ENCODE measurements around the gene OS9. TPM values are rescaled to one million over a fixed set of nuclear protein-coding genes. Genes with fewer than 3 reads are reported as not detected.

Gene OS9
- total and polyA plus RNA-seq, 4 experiments from 2014 or later, result 56.6 to 195 (median 131) TPM

DNA sequence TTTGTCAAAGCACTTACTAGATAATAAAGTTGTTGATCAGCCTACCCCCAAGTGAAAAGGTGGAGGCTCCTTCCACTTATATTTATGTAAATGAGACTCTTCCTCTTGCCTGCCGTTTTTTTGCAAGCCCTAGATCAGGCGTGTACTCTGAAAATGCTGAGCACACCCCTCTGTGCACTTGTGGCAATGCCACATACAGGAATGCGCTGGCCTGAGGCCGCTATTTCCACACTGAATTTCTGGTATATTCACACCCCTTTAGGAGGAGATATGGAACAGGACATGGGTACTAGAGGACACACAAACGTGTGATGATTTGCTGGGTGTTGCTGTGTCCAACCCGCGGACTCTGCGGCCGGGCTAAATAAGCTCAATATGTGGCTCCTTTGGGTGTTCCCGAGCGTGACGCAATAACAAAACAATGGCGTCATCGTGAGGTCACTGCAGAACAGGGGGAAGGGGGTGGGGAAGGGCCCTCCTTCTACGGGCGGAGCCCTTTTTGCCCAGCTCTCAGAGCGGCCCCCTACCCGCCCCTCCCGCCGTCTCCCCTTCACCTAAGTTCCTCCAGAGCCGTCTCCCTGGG, 50.4 kb downstream of the OS9 start:
- Histone ChIP-seq H3K27me3 (ENCODE audit: insufficient read depth, low read length) (no peaks in the 10 kb centered on the region), H3K27ac (ENCODE audit: low read depth, low read length) (peak overlapping the region; percentile 93), H3K36me3 (ENCODE audit: insufficient read depth, low read length) (peaks cover 22% of the 10 kb centered on the region), H3K9me3 (ENCODE audit: control insufficient read depth in 1 of 2, low read length in 2 of 2) (no peaks in the 10 kb centered on the region), H3K4me3 (ENCODE audit: low read length in 2 of 2) (peak overlapping the region; percentile 72 to 83), H3K4me1 (ENCODE audit: insufficient read depth, low read length) (peaks cover 55% of the 10 kb centered on the region)
- Mint-ChIP-seq H3K27me3 (no peaks in the 10 kb centered on the region), H3K36me3 (peaks cover 16 to 46% of the 10 kb centered on the region in 2 donors), H3K27ac (peak overlapping the region; percentile 88 to 99 (median 97)), H3K4me1 (peaks cover 32 to 64% (median 48%) of the 10 kb centered on the region in 4 donors), H3K4me3 (peak overlapping the region; percentile 86 to 97 (median 92)), H3K9me3 (peaks cover 0 to 2% (median 0%) of the 10 kb centered on the region in 8 donors)
- DNase-seq, result peak in 2 of 5 donors; percentile 76 to 82
- CTCF ChIA-PET (ENCODE audit: partially characterized antibody), result interaction anchor here (1.1 to 6.3 kb wide), 11 partner anchors 10 to 161 kb away, joined by 3 to 51 read pairs (median 4); partner anchors contain the start of genes MARCHF9 and OS9
- intact Hi-C loops (cut with micrococcal nuclease), result loop anchor here (1.0 to 5.0 kb wide), 3 partner anchors 8 to 282 kb away; partner anchors contain the start of genes ARHGAP9 and CDK4
- POLR2A ChIA-PET (ENCODE audit: partially characterized antibody), result interaction anchor here (0.8 to 2.3 kb wide), 23 partner anchors 8 to 267 kb away, joined by 3 to 17 read pairs (median 5); partner anchors contain the start of genes ARHGAP9, CDK4, CYP27B1 and EEF1AKMT3

DNA sequence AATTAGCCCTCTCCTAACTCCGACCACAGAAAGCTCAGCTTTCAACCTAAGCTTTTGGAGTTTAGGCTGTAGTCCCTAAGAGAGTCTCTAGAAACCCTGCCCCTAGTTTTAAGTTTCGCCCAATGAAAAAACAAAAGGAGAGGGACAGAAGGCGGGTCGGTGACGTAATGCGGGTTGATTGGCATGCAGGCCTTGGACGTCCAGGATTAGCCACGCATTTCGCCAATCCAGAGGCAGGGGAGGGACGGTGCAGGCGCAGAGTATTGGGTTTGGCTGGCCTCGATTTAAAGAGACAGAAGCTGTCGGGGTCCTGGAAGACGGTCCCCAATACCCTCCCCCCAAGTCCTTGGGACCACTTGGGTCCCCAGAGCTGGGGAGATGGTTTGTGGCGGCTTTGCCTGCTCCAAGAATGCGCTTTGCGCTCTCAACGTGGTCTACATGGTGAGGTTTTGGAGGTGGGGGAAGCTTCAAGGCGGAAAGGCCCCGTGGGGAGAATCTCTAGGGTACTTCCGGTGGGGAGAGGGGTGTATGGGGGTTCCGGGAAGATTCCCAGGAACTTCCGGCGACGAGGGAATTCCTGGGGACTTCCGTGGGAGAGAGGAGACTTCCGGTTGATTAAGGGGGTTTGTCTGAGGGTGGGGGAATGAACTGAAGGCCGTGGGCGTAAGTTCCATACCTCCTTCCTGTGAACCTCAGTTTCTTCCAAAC, 51.0 kb downstream of the OS9 start, which contains the start of gene TSPAN31:
TSS of gene TSPAN31 (plus strand) at position 263 of the 708 bp plus-strand sequence. CDS start at position 379, 116 bp downstream.
- H3K36me3 Mint-ChIP-seq, result peaks cover 14 to 43% of the 10 kb centered on the region in 2 donors
- Histone ChIP-seq H3K4me3 (ENCODE audit: low read length in 2 of 2) (peak within 1 kb of the TSS; percentile 72 to 83), H3K9me3 (ENCODE audit: control insufficient read depth in 1 of 2, low read length in 2 of 2) (no peaks in the 10 kb centered on the region), H3K27ac (ENCODE audit: low read depth, low read length) (peak within 1 kb of the TSS; percentile 93), H3K4me1 (ENCODE audit: insufficient read depth, low read length) (peaks cover 49% of the 10 kb centered on the region), H3K36me3 (ENCODE audit: insufficient read depth, low read length) (peaks cover 25% of the 10 kb centered on the region), H3K27me3 (ENCODE audit: insufficient read depth, low read length) (no peaks in the 10 kb centered on the region)
- H3K4me1 Mint-ChIP-seq, result peaks cover 30 to 58% (median 43%) of the 10 kb centered on the region in 4 donors
- intact Hi-C loops (cut with micrococcal nuclease), result loop anchor here (1.0 to 5.0 kb wide), 3 partner anchors 7 to 283 kb away; partner anchors contain the start of genes ARHGAP9 and CDK4
- peak within 1 kb of the TSS; percentile 86 to 97 (median 92) for H3K4me3 Mint-ChIP-seq
- peaks cover 0 to 2% (median 0%) of the 10 kb centered on the region in 8 donors for H3K9me3 Mint-ChIP-seq
- H3K27ac Mint-ChIP-seq, result peak within 1 kb of the TSS; percentile 88 to 99 (median 97)
- CTCF ChIA-PET (ENCODE audit: partially characterized antibody), result interaction anchor here (1.1 to 6.3 kb wide), 10 partner anchors 9 to 161 kb away, joined by 3 to 51 read pairs (median 4); partner anchors contain the start of genes MARCHF9 and OS9
- POLR2A ChIA-PET (ENCODE audit: partially characterized antibody), result interaction anchor here (0.8 to 2.3 kb wide), 23 partner anchors 9 to 268 kb away, joined by 3 to 17 read pairs (median 5); partner anchors contain the start of genes ARHGAP9, CYP27B1, EEF1AKMT3 and MBD6
- peak; percentile 91 to 98 (median 95) for DNase-seq
- no peaks in the 10 kb centered on the region for H3K27me3 Mint-ChIP-seq

DNA sequence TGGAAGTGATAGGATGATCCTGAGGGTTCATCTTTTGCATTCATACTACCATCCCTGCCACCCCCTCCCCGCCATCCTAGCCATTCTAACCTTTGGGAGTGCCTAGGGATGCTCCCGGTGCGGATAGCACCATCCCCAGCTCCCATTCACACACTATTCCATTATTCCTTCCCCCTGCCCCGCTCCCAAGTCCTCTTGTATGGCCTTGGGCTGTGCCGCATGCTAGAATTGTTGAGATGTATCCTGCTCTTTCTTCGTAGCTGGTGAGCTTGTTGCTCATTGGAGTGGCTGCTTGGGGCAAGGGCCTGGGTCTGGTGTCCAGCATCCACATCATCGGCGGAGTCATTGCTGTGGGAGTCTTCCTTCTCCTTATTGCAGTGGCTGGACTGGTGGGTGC, 51.6 kb downstream of the OS9 start:
- H3K27me3 ChIP-seq (ENCODE audit: insufficient read depth, low read length), result no peaks in the 10 kb centered on the region
- intact Hi-C loops (cut with micrococcal nuclease), result no loop called here
- Mint-ChIP-seq H3K9me3 (peaks cover 0 to 2% (median 0%) of the 10 kb centered on the region in 8 donors), H3K36me3 (peaks cover 18 to 47% of the 10 kb centered on the region in 2 donors), H3K27ac (peak overlapping the region; percentile 88 to 99 (median 97)), H3K4me3 (peak overlapping the region; percentile 86 to 97 (median 92)), H3K27me3 (no peaks in the 10 kb centered on the region), H3K4me1 (peaks cover 30 to 54% (median 40%) of the 10 kb centered on the region in 4 donors)
- peaks cover 25% of the 10 kb centered on the region for H3K36me3 ChIP-seq (ENCODE audit: insufficient read depth, low read length)
- peak overlapping the region; percentile 93 for H3K27ac ChIP-seq (ENCODE audit: low read depth, low read length)
- H3K4me3 ChIP-seq (ENCODE audit: low read length in 2 of 2), result peak overlapping the region; percentile 72 to 83
- H3K9me3 ChIP-seq (ENCODE audit: control insufficient read depth in 1 of 2, low read length in 2 of 2), result no peaks in the 10 kb centered on the region
- ChIA-PET POLR2A (ENCODE audit: partially characterized antibody) (interaction anchor here (0.9 to 2.3 kb wide), 16 partner anchors 8 to 265 kb away, joined by 3 to 17 read pairs (median 5); partner anchors contain the start of genes ARHGAP9, EEF1AKMT3 and METTL1), CTCF (ENCODE audit: partially characterized antibody) (interaction anchor here (1.1 to 6.3 kb wide), 8 partner anchors 9 to 160 kb away, joined by 3 to 51 read pairs (median 4); partner anchors contain the start of genes MARCHF9 and OS9)
- no peak for DNase-seq
- peaks cover 43% of the 10 kb centered on the region for H3K4me1 ChIP-seq (ENCODE audit: insufficient read depth, low read length)

DNA sequence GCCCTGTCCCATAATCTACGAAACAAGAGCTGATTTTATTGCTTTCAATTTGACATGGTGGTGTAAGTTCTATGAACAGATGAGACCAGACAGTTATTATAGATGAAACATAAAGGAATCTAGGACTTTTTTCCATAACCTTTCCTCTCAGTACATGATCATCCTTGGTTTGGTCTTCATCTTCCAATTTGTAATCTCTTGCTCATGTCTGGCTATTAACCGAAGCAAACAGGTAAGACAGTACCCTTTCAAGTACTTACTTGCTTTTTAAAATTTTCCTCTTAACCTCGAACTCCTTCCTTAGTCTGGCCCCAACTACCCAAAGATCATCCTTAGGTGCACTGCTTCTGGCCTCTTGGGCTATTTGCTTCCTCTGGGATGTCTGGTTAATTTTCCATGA, 52.1 kb downstream of the OS9 start:
- DNase-seq, result no peak
- H3K27ac Mint-ChIP-seq, result peak overlapping the region; percentile 88 to 99 (median 97)
- ChIA-PET CTCF (ENCODE audit: partially characterized antibody) (interaction anchor here (1.4 to 6.3 kb wide), 3 partner anchors 10 to 111 kb away, joined by 3 to 51 read pairs (median 12); partner anchors contain the start of gene MARCHF9), POLR2A (ENCODE audit: partially characterized antibody) (interaction anchor here (1.3 to 2.3 kb wide), 7 partner anchors 8 to 156 kb away, joined by 3 to 17 read pairs (median 13); partner anchors contain the start of genes EEF1AKMT3 and METTL1)
- intact Hi-C loops (cut with micrococcal nuclease), result no loop called here
- no peaks in the 10 kb centered on the region for H3K27me3 Mint-ChIP-seq
- H3K36me3 Mint-ChIP-seq, result peaks cover 19 to 44% of the 10 kb centered on the region in 2 donors
- peak overlapping the region; percentile 86 to 97 (median 92) for H3K4me3 Mint-ChIP-seq
- Histone ChIP-seq H3K27ac (ENCODE audit: low read depth, low read length) (peak overlapping the region; percentile 93), H3K4me3 (ENCODE audit: low read length in 2 of 2) (peak overlapping the region in 1 of 2 donors; percentile 72), H3K36me3 (ENCODE audit: insufficient read depth, low read length) (peaks cover 25% of the 10 kb centered on the region), H3K27me3 (ENCODE audit: insufficient read depth, low read length) (no peaks in the 10 kb centered on the region), H3K9me3 (ENCODE audit: control insufficient read depth in 1 of 2, low read length in 2 of 2) (no peaks in the 10 kb centered on the region), H3K4me1 (ENCODE audit: insufficient read depth, low read length) (peaks cover 43% of the 10 kb centered on the region)
- peaks cover 26 to 53% (median 41%) of the 10 kb centered on the region in 4 donors for H3K4me1 Mint-ChIP-seq
- H3K9me3 Mint-ChIP-seq, result peaks cover 0 to 2% (median 0%) of the 10 kb centered on the region in 8 donors

DNA sequence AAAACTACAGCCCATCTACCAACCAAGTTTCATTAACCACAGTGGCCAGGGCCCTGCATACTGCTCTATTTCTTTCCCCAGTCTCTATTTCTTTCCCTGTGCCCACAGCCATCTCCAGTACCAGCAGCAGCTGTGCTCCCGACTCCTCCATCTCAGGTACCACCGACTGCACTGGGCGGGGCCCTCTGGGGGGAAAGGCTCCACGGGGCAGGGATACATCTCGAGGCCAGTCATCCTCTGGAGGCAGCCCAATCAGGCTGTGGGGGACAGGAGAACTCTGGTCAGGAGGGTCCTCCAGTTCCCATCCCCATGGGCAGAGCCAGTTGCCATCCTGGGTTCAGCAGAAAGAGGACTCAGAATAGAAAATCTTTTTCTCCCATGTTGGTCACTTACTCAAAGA, 55.1 kb downstream of the OS9 start:
- Mint-ChIP-seq H3K4me1 (peaks cover 46 to 63% (median 56%) of the 10 kb centered on the region in 4 donors), H3K27ac (no peak overlapping the region), H3K27me3 (no peaks in the 10 kb centered on the region), H3K36me3 (peaks cover 19 to 46% of the 10 kb centered on the region in 2 donors), H3K4me3 (peak overlapping the region in 1 of 8 donors; percentile 24), H3K9me3 (peaks cover 0 to 2% (median 0%) of the 10 kb centered on the region in 8 donors)
- Histone ChIP-seq H3K27ac (ENCODE audit: low read depth, low read length) (no peak overlapping the region), H3K4me1 (ENCODE audit: insufficient read depth, low read length) (peaks cover 49% of the 10 kb centered on the region), H3K4me3 (ENCODE audit: low read length in 2 of 2) (no peak overlapping the region), H3K27me3 (ENCODE audit: insufficient read depth, low read length) (no peaks in the 10 kb centered on the region), H3K36me3 (ENCODE audit: insufficient read depth, low read length) (peaks cover 25% of the 10 kb centered on the region), H3K9me3 (ENCODE audit: control insufficient read depth in 1 of 2, low read length in 2 of 2) (no peaks in the 10 kb centered on the region)
- DNase-seq, result no peak
- ChIA-PET POLR2A (ENCODE audit: partially characterized antibody) (interaction anchor here (2.1 kb wide), 1 partner anchor 8 kb away, joined by 9 read pairs; no protein-coding TSS in a partner anchor), CTCF (ENCODE audit: partially characterized antibody) (interaction anchor here (1.4 kb wide), 1 partner anchor 11 kb away, joined by 5 read pairs; no protein-coding TSS in a partner anchor)
- intact Hi-C loops (cut with micrococcal nuclease), result no loop called here

DNA sequence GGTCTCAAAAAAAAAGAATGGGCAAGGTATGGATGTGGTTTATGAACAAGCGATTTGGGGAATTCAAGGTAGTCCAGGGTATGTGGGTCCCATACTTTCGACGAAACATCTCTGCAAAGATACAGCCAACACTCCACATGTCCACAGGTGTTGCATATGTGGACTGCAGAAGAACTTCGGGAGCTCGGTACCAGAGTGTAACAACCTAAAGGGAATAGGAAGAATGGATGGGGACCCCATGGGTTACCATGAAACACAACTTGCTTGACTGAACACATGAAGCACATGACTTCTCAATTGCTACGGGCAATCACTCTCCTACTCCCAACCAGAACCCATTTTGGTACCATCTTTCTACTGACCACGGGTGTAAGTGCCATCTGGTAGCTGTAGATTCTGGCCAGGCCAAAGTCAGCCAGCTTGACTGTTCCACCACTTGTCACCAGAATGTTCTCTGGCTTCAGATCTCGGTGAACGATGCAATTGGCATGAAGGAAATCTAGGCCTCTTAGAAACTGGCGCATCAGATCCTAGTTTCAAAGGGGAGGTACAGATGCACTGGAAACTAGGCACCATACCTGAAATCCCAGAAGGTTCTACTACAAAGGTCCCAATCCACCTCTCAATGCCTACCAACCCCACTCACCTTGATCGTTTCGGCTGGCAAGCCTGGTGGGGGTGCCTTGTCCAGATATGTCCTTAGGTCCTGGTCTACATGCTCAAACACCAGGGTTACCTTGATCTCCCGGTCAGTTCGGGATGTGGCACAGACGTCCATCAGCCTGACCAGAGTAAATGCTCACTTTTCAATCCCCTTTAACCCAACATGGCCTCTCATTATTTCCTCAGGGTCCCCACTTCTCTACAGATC, 56.9 kb downstream of the OS9 start:
- Mint-ChIP-seq H3K9me3 (no peaks in the 10 kb centered on the region), H3K4me1 (peaks cover 42 to 54% (median 49%) of the 10 kb centered on the region in 4 donors), H3K4me3 (peak overlapping the region; percentile 39 to 98 (median 89)), H3K27me3 (no peaks in the 10 kb centered on the region), H3K27ac (peak overlapping the region; percentile 87 to 100 (median 99)), H3K36me3 (peaks cover 19 to 41% of the 10 kb centered on the region in 2 donors)
- DNase-seq, result no peak
- H3K9me3 ChIP-seq (ENCODE audit: control insufficient read depth in 1 of 2, low read length in 2 of 2), result no peaks in the 10 kb centered on the region
- ChIA-PET POLR2A (ENCODE audit: partially characterized antibody) (interaction anchor here (1.4 to 2.1 kb wide), 2 partner anchors 9 to 227 kb away, joined by 4 to 9 read pairs; no protein-coding TSS in a partner anchor), CTCF (ENCODE audit: partially characterized antibody) (interaction anchor here (0.7 to 1.4 kb wide), 3 partner anchors 8 to 9 kb away, joined by 3 to 5 read pairs (median 3); no protein-coding TSS in a partner anchor)
- peaks cover 25% of the 10 kb centered on the region for H3K36me3 ChIP-seq (ENCODE audit: insufficient read depth, low read length)
- peaks cover 43% of the 10 kb centered on the region for H3K4me1 ChIP-seq (ENCODE audit: insufficient read depth, low read length)
- H3K27ac ChIP-seq (ENCODE audit: low read depth, low read length), result peak overlapping the region; percentile 82
- H3K4me3 ChIP-seq (ENCODE audit: low read length in 2 of 2), result peak overlapping the region; percentile 30 to 80
- H3K27me3 ChIP-seq (ENCODE audit: insufficient read depth, low read length), result no peaks in the 10 kb centered on the region
- intact Hi-C loops (cut with micrococcal nuclease), result loop anchor here (5.0 kb wide), 2 partner anchors 97 to 663 kb away; partner anchors contain the start of genes CTDSP2 and NAB2
